Right lobe of liver (tissue), 4 donors: ENCODE data around the gene FTO.

ENCODE experiments used
- POLR2A ChIP-seq: fragments of 450-650 bp; IDR thresholded peaks from one replicate; pipeline ENCODE4 v1.6.1; 2017; ENCODE audit warnings: antibody characterized with exemption, mild to moderate bottlenecking
- TF ChIP-seq, protein P1 (sequence below), 4 donors: fragments of 200-600 bp in 3 of 4; fragments of 450-650 bp in 1 of 4; IDR thresholded peaks; one replicate each; pipeline versions ENCODE4 v1.5.1 to v1.8.0; 2016 to 2022; ENCODE audit warnings: antibody characterized with exemption in 4 of 4, mild to moderate bottlenecking in 2 of 4
- donor health status: DM: no; HTN: no; CAD: no.
- donor health status: DM: no; HTN: no; CAD: no.
- donor health status: DM: no; HTN: yes; CAD: no.

DNA sequence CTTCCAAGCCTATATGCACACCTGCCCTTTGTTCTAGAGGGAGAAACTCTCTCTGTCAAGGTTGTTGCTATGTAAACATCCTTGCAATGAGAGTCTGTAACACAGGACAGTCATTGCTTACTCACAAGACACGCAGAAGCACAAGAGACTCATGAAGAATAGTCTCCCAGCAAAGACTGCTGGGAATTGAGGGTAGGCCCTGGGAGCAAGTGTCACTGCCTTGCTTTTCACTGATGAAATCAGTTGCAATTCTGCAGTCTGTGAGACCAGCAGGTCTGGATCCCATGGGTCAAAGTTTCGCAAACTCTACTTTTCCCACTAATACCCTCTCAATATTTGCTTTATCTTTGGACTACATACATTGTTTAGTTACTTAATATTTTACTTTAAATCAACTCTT is 177.4 kb downstream of the FTO start:
- TF ChIP-seq POLR2A, result no peak
- TF ChIP-seq, protein P1, sequence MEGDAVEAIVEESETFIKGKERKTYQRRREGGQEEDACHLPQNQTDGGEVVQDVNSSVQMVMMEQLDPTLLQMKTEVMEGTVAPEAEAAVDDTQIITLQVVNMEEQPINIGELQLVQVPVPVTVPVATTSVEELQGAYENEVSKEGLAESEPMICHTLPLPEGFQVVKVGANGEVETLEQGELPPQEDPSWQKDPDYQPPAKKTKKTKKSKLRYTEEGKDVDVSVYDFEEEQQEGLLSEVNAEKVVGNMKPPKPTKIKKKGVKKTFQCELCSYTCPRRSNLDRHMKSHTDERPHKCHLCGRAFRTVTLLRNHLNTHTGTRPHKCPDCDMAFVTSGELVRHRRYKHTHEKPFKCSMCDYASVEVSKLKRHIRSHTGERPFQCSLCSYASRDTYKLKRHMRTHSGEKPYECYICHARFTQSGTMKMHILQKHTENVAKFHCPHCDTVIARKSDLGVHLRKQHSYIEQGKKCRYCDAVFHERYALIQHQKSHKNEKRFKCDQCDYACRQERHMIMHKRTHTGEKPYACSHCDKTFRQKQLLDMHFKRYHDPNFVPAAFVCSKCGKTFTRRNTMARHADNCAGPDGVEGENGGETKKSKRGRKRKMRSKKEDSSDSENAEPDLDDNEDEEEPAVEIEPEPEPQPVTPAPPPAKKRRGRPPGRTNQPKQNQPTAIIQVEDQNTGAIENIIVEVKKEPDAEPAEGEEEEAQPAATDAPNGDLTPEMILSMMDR (IDR thresholded peaks at IDR 0.05), result no peak
